Breast epithelium (tissue), 4 donors: ENCODE results near the gene CYP2W1. TPM values are rescaled to one million over a fixed set of nuclear protein-coding genes. Genes with fewer than 3 reads are reported as not detected.
"Not testable (repeated sequence)": the region's sequence is repeated elsewhere in the genome, so short reads cannot be mapped to it uniquely, and the experiment has no call there.

Experiments
- DNase-seq, 2 donors: peaks; one replicate each; pipeline ENCODE4 v3.0.0-alpha.2; 2019; ENCODE audit warnings: low spot score in 2 of 2
- H3K27ac ChIP-seq, 2 donors: fragments of 200-600 bp; sonication (generic) in 1 of 2; one replicate each; pipeline ENCODE4 v1.5.1; 2016 to 2019; ENCODE audit warnings: mild to moderate bottlenecking in 1 of 2
- H3K27me3 ChIP-seq, 2 donors: fragments of 200-600 bp; sonication (generic) in 1 of 2; one replicate each; pipeline versions ENCODE4 v1.5.1 to v1.6.0; 2017 to 2019; ENCODE audit warnings: control low read depth in 1 of 2, mild to moderate bottlenecking in 1 of 2
- H3K36me3 ChIP-seq: fragments of 200-600 bp; one replicate; pipeline ENCODE4 v1.5.1; 2019
- H3K4me1 ChIP-seq, 2 donors: fragments of 200-600 bp; sonication (generic); one replicate each; pipeline ENCODE4 v1.5.1; 2016 to 2019; ENCODE audit warnings: control low read depth in 1 of 2
- H3K4me3 ChIP-seq, 3 donors: fragments of 200-600 bp; sonication (generic); 1 replicate in 2 of 3; 2 replicates in 1 of 3; pipeline ENCODE4 v1.5.1; 2016 to 2019; ENCODE audit warnings: mild to moderate bottlenecking in 3 of 3, moderate library complexity in 2 of 3
- H3K9me3 ChIP-seq, 2 donors: fragments of 200-600 bp; sonication (generic) in 1 of 2; one replicate each; pipeline ENCODE4 v1.5.1; 2016 to 2019; ENCODE audit warnings: control low read depth in 1 of 2
- POLR2A ChIP-seq: fragments of 450-650 bp; IDR thresholded peaks from one replicate; pipeline ENCODE4 v1.6.1; 2016; ENCODE audit warnings: antibody characterized with exemption, mild to moderate bottlenecking, moderate library complexity
- POLR2AphosphoS5 ChIP-seq, 3 donors: sonication (generic); formaldehyde crosslinking; IDR thresholded peaks; one replicate each; pipeline ENCODE4 v1.6.1; 2017; ENCODE audit warnings: antibody characterized with exemption in 3 of 3
- intact Hi-C: fragments of 100-400 bp; cut with DNase I; formaldehyde crosslinking; loops from one replicate; pipeline ENCODE4 v1.15.1; 2023; ENCODE audit warnings: low total_unique reads
- total RNA-seq, 3 donors: library from RNA; depleted of rRNA; stranded (reverse); fragments of >200 nt; gene quantifications; one replicate each; pipeline ENCODE4 v1.1.0, GENCODE V29; 2016
- TF ChIP-seq, protein P1 (sequence below), 3 donors: fragments of 450-650 bp; IDR thresholded peaks; one replicate each; pipeline ENCODE4 v1.5.1; 2016 to 2017; ENCODE audit warnings: antibody characterized with exemption in 3 of 3, mild to moderate bottlenecking in 3 of 3, moderate library complexity in 3 of 3

The CYP2W1 gene
- total RNA-seq, 3 donors from 2014 or later, result not detected

DNA sequence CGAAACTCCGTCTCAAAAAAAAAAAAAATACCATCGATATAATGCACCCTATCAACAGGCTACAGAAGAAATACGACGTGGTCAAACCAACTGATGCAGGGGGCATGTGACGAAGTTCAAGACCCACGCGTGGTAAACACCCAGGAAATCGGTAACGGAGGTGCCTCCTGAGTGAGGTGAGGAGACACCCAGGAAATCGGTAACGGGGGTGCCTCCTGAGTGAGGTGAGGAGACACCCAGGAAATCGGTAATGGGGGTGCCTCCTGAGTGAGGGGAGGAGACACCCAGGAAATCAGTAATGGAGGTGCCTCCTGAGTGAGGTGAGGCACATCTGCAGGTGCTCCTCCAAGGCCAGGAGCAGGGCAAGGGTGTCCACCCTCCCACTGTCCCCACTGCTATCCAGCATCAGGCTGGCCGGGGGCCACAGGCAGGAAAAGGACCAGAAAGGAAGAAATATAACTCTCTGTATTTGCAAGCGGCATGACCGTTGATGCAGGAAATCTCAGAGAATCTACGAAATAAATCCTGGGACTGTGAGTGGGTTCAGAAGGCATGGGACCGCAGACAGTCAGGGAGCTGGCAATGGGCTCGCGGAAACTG is 50.7 kb downstream of the CYP2W1 start:
- Histone ChIP-seq H3K4me3 (no peak overlapping the region), H3K4me1 (peaks cover 0 to 8% of the 10 kb centered on the region in 2 donors), H3K27ac (peak overlapping the region in 1 of 2 donors; percentile 36), H3K36me3 (no peaks in the 10 kb centered on the region), H3K9me3 (no peaks in the 10 kb centered on the region), H3K27me3 (no peaks in the 10 kb centered on the region)
- TF ChIP-seq, protein P1, sequence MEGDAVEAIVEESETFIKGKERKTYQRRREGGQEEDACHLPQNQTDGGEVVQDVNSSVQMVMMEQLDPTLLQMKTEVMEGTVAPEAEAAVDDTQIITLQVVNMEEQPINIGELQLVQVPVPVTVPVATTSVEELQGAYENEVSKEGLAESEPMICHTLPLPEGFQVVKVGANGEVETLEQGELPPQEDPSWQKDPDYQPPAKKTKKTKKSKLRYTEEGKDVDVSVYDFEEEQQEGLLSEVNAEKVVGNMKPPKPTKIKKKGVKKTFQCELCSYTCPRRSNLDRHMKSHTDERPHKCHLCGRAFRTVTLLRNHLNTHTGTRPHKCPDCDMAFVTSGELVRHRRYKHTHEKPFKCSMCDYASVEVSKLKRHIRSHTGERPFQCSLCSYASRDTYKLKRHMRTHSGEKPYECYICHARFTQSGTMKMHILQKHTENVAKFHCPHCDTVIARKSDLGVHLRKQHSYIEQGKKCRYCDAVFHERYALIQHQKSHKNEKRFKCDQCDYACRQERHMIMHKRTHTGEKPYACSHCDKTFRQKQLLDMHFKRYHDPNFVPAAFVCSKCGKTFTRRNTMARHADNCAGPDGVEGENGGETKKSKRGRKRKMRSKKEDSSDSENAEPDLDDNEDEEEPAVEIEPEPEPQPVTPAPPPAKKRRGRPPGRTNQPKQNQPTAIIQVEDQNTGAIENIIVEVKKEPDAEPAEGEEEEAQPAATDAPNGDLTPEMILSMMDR (IDR thresholded peaks at IDR 0.05), result no peak
- TF ChIP-seq POLR2A (no peak), POLR2AphosphoS5 (IDR thresholded peaks at IDR 0.05) (no peak)
- intact Hi-C loops, result no loop called here
- no peak for DNase-seq

DNA sequence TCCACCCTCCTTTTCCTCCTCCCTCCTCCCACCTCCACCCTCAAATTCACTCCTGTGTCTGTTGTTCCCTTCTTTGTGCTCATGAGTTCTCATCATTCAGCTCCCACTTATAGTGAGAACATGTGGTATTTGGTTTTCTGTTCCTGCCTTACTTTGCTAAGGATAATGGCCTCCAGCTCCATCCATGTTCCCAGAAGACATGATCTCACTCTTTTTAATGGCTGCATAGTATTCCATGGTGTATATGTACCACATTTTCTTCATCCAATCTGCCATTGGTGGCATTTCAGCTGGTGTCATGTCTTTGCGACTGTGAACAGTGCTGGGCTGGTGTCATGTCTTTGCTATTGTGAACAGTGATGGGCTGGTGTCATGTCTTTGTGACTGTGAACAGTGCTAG is 51.8 kb downstream of the CYP2W1 start:
- DNase-seq, intact Hi-C loops, H3K36me3 ChIP-seq, H3K4me3 ChIP-seq, H3K4me1 ChIP-seq, H3K27me3 ChIP-seq, H3K27ac ChIP-seq, H3K9me3 ChIP-seq: not testable (repeated sequence)

DNA sequence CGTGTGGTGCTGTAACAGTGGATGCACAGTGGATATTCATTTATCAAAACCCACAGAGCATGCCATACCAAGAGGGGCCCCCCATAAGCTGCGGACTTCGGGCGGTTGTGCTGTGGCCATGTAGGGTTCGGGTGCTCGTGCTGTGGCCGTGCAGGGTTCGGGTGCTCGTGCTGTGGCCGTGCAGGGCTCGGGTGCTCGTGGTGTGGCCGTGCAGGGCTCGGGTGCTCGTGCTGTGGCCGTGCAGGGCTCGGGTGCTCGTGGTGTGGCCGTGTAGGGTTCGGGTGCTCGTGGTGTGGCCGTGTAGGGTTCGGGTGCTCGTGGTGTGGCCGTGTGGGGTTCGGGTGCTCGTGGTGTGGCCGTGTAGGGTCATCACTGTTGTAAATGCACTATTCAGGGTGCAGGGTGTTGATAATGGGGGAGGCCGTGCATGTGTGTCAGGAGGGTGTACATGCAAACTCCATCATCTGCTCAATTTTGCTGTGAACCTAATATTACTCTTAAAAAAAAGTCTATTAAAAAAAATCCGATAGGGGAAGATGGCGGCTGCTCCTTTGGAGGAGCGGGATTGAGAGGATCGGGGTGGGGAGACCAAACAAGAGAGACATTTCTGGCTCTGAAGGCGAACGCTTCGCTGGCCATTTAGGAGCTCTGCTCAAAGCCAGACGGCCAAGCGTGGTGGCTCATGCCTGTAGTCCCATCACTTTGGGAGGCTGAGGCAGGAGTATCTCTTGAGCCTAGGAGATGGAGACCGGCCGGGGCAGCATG is 53.4 kb downstream of the CYP2W1 start:
- H3K9me3 ChIP-seq, H3K36me3 ChIP-seq, intact Hi-C loops, DNase-seq, H3K27ac ChIP-seq, H3K27me3 ChIP-seq, H3K4me1 ChIP-seq, H3K4me3 ChIP-seq: not testable (repeated sequence)

Other genes starting within 250 kb of the CYP2W1 start
- 100 to 1,000 TPM; 153 to 189 (median 160) TPM for gene SUN1, start 150.7 kb upstream of the CYP2W1 start, total RNA-seq
- 10 to 100 TPM; 23.7 to 33.4 (median 29.5) TPM for gene GET4, start 106.6 kb upstream of the CYP2W1 start, total RNA-seq
- 10 to 100 TPM in 2 of 3 donors, 1 to 10 TPM in 1; 7.5 to 15.5 (median 14.0) TPM for gene ADAP1, start 28.5 kb upstream of the CYP2W1 start, total RNA-seq
- gene COX19, start 7.6 kb upstream of the CYP2W1 start, total RNA-seq, result 10 to 100 TPM in 1 of 3 donors, 1 to 10 TPM in 2; 8.5 to 17.3 (median 8.8) TPM
- 10 to 100 TPM; 24.1 to 56.8 (median 43.6) TPM for gene GPR146, start 61.4 kb downstream of the CYP2W1 start, total RNA-seq
- gene GPER1, start 104.9 kb downstream of the CYP2W1 start, total RNA-seq, result 1 to 10 TPM; 2.6 to 3.3 (median 3.2) TPM
- gene ZFAND2A, start 177.0 kb downstream of the CYP2W1 start, total RNA-seq, result 10 to 100 TPM; 31.9 to 41.6 (median 34.1) TPM
- gene UNCX, start 249.7 kb downstream of the CYP2W1 start, total RNA-seq, result not detected